PFSK-1 (cell line): Measurements from ENCODE around the gene MAX.

Source experiments
- POLR2AphosphoS5 ChIP-seq: IDR thresholded peaks from 2 replicates; pipeline ENCODE4 v1.6.1; 2012; ENCODE audit warnings: low read depth, mild to moderate bottlenecking, control low read depth, low read length, moderate library complexity
- REST ChIP-seq, 2 experiments: IDR thresholded peaks; 2 replicates each; pipeline versions ENCODE4 v1.6.1 to v1.8.0; 2011 to 2012; ENCODE audit warnings: low read depth in 2 of 2, low read length in 2 of 2, control low read depth in 1 of 2, inconsistent platforms in 1 of 2, mild to moderate bottlenecking in 1 of 2, moderate library complexity in 1 of 2; ENCODE audit not compliant: insufficient read depth in 1 of 2
- SIN3A ChIP-seq: IDR thresholded peaks from 2 replicates; pipeline ENCODE4 v1.6.1; 2012; ENCODE audit warnings: mild to moderate bottlenecking, low read length, moderate library complexity, borderline replicate concordance; ENCODE audit not compliant: insufficient read depth

DNA sequence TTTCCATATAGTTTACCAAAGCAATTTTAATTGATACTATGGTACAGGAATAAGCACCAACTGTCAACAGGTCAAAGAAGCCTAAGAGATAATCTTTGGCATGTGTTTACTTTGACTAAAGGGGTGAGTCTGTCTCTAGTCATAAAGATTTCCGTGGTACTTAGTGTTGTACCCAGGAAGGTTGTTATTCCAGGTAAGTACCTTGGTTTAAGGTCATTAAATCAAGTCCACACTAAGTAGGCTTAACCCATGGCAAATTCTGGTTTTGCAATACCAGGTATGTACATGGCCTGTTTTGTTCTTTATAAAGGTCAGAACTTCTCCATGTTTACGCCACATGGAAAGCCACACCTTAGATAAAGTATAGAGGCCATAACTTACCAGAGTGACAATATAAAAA lies 10.0 kb downstream of the MAX start:
- no peak for TF ChIP-seq SIN3A
- no peak for TF ChIP-seq POLR2AphosphoS5
- no peak for TF ChIP-seq REST (IDR thresholded peaks at IDR 0.05; ENCODE audit: insufficient read depth in 1 of 2, low read depth in 2 of 2, low read length in 2 of 2)
